Tibial nerve (tissue), 4 donors: Measurements from ENCODE around the gene LMBR1. TPM values are rescaled to one million over a fixed set of nuclear protein-coding genes. Genes with fewer than 3 reads are reported as not detected.
"Not testable (repeated sequence)": the region's sequence is repeated elsewhere in the genome, so short reads cannot be mapped to it uniquely, and the experiment has no call there.

Source experiments
- DNase-seq, 2 donors: peaks; one replicate each; pipeline ENCODE4 v3.0.0-alpha.2; 2019; ENCODE audit warnings: low spot score in 2 of 2
- H3K27ac ChIP-seq, 4 donors: fragments of 200-600 bp; sonication (generic) in 3 of 4; one replicate each; pipeline ENCODE4 v1.5.1; 2017 to 2019; ENCODE audit warnings: mild to moderate bottlenecking in 1 of 4
- H3K27me3 ChIP-seq, 2 donors: fragments of 200-600 bp; sonication (generic) in 1 of 2; one replicate each; pipeline versions ENCODE4 v1.5.1 to v1.6.0; 2017 to 2019
- H3K36me3 ChIP-seq, 3 donors: fragments of 200-600 bp; sonication (generic); one replicate each; pipeline ENCODE4 v1.5.1; 2018 to 2019
- H3K4me1 ChIP-seq, 4 donors: fragments of 200-600 bp; sonication (generic) in 3 of 4; one replicate each; pipeline ENCODE4 v1.5.1; 2017 to 2019
- H3K4me3 ChIP-seq, 4 donors: fragments of 200-600 bp; sonication (generic) in 3 of 4; one replicate each; pipeline ENCODE4 v1.5.1; 2017 to 2019; ENCODE audit warnings: mild to moderate bottlenecking in 1 of 4, moderate library complexity in 1 of 4
- H3K9me3 ChIP-seq, 4 donors: fragments of 200-600 bp; sonication (generic) in 3 of 4; one replicate each; pipeline ENCODE4 v1.5.1; 2017 to 2019
- EP300 ChIP-seq, 2 donors: sonication (generic); formaldehyde crosslinking; IDR thresholded peaks; one replicate each; pipeline ENCODE4 v1.6.1; 2017; ENCODE audit warnings: antibody characterized with exemption in 2 of 2, mild to moderate bottlenecking in 1 of 2
- POLR2A ChIP-seq, 2 donors: fragments of 450-650 bp; IDR thresholded peaks; one replicate each; pipeline ENCODE4 v1.6.1; 2017; ENCODE audit warnings: antibody characterized with exemption in 2 of 2, mild to moderate bottlenecking in 2 of 2, moderate library complexity in 2 of 2
- WGBS, 2 donors: methylation state at CpG; one replicate each; pipeline ENCODE4 v1.1.5; 2018; 5-methylcytosine and 5-hydroxymethylcytosine counted together
- total RNA-seq, 4 donors: library from RNA; depleted of rRNA; stranded (reverse); fragments of >200 nt; gene quantifications; one replicate each; pipeline ENCODE4 v1.1.0, GENCODE V29; 2016
- TF ChIP-seq, protein P1 (sequence below), 5 experiments: fragments of 200-600 bp in 3 of 5; fragments of 450-650 bp in 2 of 5; sonication (generic) in 3 of 5; IDR thresholded peaks; one replicate each; pipeline ENCODE4 v1.5.1; 2016 to 2019; ENCODE audit warnings: antibody characterized with exemption in 5 of 5, mild to moderate bottlenecking in 3 of 5, moderate library complexity in 2 of 5

LMBR1 gene
- total RNA-seq, 4 donors from 2014 or later, result 48.1 to 139 (median 77.3) TPM

DNA sequence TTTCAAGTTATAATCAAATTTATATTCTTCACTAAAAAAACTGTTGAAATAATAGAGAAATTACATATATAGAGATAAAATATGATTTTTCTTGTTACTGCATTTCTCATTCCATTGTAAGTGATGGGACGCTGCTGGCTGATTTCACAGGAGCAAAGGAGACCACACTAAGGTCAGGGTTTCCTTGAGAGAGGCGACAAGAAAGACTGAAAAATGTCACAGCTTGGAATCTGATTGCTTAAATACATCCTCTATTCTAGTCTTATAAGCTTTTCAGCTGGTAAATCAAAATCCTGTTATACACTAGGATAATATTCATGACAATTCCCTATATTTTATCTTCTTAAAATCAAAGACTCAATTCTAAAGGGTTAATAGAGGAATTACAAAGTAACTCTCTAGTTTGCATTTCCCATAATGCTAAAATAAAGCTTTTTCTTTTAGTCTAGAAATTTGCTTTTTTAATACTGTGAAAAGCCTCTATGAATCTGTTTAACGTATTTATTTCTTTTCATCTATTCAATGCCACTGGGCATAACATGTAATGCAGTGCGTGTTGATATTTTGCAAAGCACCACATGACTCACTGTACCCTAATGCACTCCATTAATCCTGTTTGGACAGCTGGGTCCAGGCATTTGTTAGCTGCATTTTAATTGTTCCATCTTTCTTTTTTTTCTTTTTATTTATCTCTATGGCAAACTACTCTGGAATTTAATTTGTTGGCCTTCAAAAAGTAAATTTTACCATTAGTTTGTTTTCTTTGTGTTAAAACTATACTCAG, 170.7 kb downstream of the LMBR1 start:
- no peak overlapping the region for H3K27ac ChIP-seq
- H3K4me3 ChIP-seq, result no peak overlapping the region
- no peaks in the 10 kb centered on the region for H3K4me1 ChIP-seq
- no peaks in the 10 kb centered on the region for H3K27me3 ChIP-seq
- DNase-seq, result no peak
- TF ChIP-seq POLR2A (IDR thresholded peaks at IDR 0.05) (no peak), EP300 (IDR thresholded peaks at IDR 0.05) (no peak)
- TF ChIP-seq, protein P1, sequence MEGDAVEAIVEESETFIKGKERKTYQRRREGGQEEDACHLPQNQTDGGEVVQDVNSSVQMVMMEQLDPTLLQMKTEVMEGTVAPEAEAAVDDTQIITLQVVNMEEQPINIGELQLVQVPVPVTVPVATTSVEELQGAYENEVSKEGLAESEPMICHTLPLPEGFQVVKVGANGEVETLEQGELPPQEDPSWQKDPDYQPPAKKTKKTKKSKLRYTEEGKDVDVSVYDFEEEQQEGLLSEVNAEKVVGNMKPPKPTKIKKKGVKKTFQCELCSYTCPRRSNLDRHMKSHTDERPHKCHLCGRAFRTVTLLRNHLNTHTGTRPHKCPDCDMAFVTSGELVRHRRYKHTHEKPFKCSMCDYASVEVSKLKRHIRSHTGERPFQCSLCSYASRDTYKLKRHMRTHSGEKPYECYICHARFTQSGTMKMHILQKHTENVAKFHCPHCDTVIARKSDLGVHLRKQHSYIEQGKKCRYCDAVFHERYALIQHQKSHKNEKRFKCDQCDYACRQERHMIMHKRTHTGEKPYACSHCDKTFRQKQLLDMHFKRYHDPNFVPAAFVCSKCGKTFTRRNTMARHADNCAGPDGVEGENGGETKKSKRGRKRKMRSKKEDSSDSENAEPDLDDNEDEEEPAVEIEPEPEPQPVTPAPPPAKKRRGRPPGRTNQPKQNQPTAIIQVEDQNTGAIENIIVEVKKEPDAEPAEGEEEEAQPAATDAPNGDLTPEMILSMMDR (IDR thresholded peaks at IDR 0.05), result no peak
- H3K9me3 ChIP-seq, result no peaks in the 10 kb centered on the region
- 59 to 71% methylated on average over 4 of the region's 4 CpGs for WGBS, 2 donors
- H3K36me3 ChIP-seq, result peaks cover 0 to 13% (median 0%) of the 10 kb centered on the region in 3 donors

DNA sequence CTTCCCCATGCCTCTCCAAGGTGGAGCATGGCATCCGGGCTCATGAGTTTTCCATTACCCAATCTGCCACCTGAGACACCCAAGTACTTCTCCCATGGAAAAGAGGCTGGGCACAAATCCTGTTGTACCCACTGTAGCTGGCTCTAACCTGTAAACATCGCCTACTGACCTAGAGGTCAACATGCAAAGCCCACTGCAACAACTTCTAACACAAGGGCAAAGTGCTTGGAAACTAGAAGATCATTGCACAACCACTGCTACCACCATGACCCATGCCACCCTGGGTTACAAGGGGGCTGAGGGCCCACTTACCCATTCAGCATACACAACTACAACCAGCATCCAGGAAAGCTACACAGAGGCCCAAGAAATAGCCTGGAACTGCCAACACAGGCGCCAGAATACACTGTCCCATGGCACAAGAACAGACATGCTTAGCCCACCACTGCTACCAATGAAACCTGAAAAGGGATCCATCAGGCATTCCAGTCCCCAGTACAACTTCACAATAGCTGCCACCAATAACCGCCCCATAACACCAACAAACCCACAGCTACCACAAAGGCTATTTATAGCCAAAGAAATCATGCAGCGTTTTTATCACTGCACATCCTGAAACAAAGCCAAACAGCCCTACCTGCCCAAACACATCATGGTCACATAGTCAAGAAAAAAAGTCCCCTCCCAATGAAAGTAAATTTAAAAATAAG, 189.1 kb downstream of the LMBR1 start:
- Histone ChIP-seq H3K27ac (no peak overlapping the region), H3K27me3 (no peaks in the 10 kb centered on the region), H3K4me1 (no peaks in the 10 kb centered on the region), H3K4me3 (no peak overlapping the region), H3K36me3 (peaks cover 0 to 51% (median 0%) of the 10 kb centered on the region in 3 donors), H3K9me3 (peaks cover 0 to 13% (median 0%) of the 10 kb centered on the region in 4 donors)
- WGBS, 2 donors, result 76 to 86% methylated on average over 5 of the region's 5 CpGs
- TF ChIP-seq POLR2A (IDR thresholded peaks at IDR 0.05) (no peak), EP300 (IDR thresholded peaks at IDR 0.05) (no peak)
- TF ChIP-seq, protein P1 (IDR thresholded peaks at IDR 0.05), result no peak
- no peak for DNase-seq

DNA sequence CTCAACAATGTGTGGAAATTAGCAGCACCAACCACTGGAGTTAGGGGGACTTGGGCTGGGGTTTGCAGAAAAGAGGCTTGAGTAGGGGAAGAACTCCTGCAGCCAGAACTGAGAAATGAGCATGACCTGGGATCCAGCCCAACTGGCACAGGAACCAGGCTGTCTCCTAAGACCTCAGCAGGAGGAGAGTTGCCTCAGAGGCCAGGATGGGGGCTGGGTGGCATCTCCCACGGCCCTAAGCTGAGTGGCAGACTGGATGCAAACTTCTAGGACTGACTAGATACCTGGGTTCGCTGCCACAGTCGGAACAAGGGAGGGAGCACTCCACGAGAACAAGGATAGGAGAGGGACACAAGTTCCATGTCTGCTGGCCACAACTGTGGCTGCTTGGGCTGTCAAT, 189.8 kb downstream of the LMBR1 start:
- Histone ChIP-seq H3K4me1 (no peaks in the 10 kb centered on the region), H3K27me3 (no peaks in the 10 kb centered on the region), H3K27ac (no peak overlapping the region), H3K9me3 (peaks cover 0 to 10% (median 1%) of the 10 kb centered on the region in 4 donors), H3K4me3 (no peak overlapping the region), H3K36me3 (peaks cover 0 to 50% (median 0%) of the 10 kb centered on the region in 3 donors)
- 83 to 94% methylated on average over 2 to 4 of the region's 4 CpGs for WGBS, 2 donors
- TF ChIP-seq EP300 (IDR thresholded peaks at IDR 0.05) (no peak), POLR2A (IDR thresholded peaks at IDR 0.05) (no peak)
- TF ChIP-seq, protein P1 (IDR thresholded peaks at IDR 0.05), result no peak
- no peak for DNase-seq

DNA sequence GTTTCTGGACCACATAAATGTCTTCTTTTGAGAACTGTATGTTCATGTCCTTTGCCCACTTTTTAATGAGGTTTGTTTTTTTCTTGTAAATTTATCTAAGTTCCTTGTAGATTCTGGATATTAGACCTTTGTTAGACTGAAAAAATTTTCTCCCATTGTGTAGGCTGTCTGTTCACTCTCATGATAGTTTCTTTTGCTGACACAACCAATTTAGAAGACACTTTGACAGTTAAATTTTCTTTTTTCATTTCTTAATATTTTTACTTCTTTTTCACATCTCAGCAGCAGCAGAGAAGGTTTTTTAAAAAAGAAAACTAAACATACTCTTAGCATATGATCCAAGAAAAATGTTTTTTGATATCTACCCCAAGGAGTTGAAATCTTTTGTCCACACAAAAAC, 190.6 kb downstream of the LMBR1 start:
- DNase-seq, result no peak
- peaks cover 0 to 11% (median 1%) of the 10 kb centered on the region in 4 donors for H3K9me3 ChIP-seq
- no peak overlapping the region for H3K27ac ChIP-seq
- TF ChIP-seq EP300 (IDR thresholded peaks at IDR 0.05) (no peak), POLR2A (IDR thresholded peaks at IDR 0.05) (no peak)
- TF ChIP-seq, protein P1 (IDR thresholded peaks at IDR 0.05), result no peak
- H3K27me3 ChIP-seq, result no peaks in the 10 kb centered on the region
- no peak overlapping the region for H3K4me3 ChIP-seq
- H3K4me1 ChIP-seq, result no peaks in the 10 kb centered on the region
- H3K36me3 ChIP-seq, result peaks cover 0 to 51% (median 0%) of the 10 kb centered on the region in 3 donors

DNA sequence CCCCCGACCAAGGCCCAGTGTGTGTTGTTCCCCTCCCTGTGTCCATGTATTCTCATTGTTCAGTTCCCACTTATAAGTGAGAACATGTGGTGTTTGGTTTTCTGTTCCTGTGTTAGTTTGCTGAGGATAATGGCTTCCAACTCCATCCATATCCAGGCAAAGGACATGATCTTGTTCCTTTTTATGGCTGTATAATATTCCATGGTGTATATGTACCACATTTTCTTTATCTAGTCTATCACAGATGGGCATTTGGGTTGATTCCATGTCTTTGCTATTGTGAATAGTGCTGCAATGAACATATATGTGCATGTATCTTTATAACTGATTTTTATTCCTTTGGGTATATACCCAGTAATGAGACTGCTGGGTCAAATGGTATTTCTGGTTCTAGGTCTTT, 191.2 kb downstream of the LMBR1 start:
- DNase-seq, H3K27ac ChIP-seq, H3K4me3 ChIP-seq, H3K4me1 ChIP-seq, H3K27me3 ChIP-seq: not testable (repeated sequence)
- Histone ChIP-seq H3K9me3 (peaks cover 0 to 18% (median 1%) of the 10 kb centered on the region in 4 donors), H3K36me3 (peaks cover 0 to 57% (median 0%) of the 10 kb centered on the region in 3 donors)
- 100% methylated on average over 1 of the region's 1 CpG for WGBS, 2 donors

DNA sequence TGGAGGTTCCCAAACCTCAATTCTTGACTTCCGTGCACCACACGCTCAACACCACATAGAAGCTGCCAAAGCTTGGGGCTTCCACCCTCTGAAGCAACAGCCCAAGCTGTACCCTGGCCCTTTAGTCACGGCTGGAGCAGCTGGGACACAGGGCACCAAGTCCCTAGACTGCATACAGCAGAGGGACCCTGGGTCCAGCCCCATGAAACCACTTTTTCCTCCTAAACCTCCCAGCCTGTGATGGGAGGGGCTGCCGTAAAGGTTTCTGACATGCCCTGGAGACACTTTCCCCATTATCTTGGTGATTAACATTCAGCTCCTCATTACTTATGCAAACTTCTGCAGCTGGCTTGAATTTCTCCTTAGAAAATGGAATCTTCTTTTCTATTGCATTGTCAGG, 194.5 kb downstream of the LMBR1 start:
- not testable (repeated sequence) for H3K27ac ChIP-seq, H3K4me3 ChIP-seq, DNase-seq, H3K27me3 ChIP-seq, H3K4me1 ChIP-seq
- H3K36me3 ChIP-seq, result peaks cover 0 to 66% (median 0%) of the 10 kb centered on the region in 3 donors
- peaks cover 0 to 30% (median 1%) of the 10 kb centered on the region in 4 donors for H3K9me3 ChIP-seq
- WGBS, 2 donors, result 100% methylated on average over 4 of the region's 4 CpGs

DNA sequence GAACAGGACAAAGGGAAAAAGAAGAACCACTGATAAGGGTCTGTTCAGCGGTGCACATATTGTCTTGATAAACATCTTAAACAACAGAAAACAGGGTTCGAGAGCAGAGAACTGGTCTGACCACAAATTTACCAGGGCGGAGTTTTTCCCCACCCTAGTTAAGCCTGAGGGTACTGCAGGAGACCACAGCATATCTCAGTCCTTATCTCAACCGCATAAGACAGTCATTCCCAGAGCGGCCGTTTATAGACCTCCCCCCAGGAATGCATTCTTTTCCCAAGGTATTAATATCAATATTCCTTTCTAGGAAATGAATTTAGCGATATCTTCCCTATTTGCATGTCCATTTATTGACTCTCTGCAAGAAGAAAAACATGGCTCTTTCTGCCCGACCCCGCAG, 195.7 kb downstream of the LMBR1 start:
- H3K27ac ChIP-seq, DNase-seq, H3K27me3 ChIP-seq, H3K4me1 ChIP-seq, H3K4me3 ChIP-seq: not testable (repeated sequence)
- H3K36me3 ChIP-seq, result peaks cover 0 to 56% (median 0%) of the 10 kb centered on the region in 3 donors
- peaks cover 0 to 30% (median 1%) of the 10 kb centered on the region in 4 donors for H3K9me3 ChIP-seq
- 94 to 95% methylated on average over 9 of the region's 9 CpGs for WGBS, 2 donors
